ENCODE results near the gene SUN1.

DNA sequence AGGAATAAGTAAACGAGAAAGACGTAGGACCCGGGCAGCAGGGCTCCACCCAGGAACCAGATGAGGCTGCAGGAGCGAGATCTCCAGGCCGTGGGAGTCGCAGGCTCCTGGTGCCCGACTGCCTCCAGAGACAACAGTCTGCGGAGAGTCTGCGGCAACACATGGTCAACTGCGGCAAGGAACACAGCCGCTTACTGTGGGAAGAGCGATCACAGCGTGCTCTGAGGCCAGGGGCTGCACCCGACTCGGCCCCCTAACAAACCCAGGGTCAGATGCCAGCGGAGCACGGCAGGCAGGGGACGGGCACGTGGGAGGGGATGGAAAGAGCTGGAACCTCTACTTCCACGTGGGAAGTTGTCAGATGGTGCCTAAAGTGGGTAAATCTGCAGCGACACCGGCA lies 70.7 kb downstream of the SUN1 start:
- TF ChIP-seq, protein P1, sequence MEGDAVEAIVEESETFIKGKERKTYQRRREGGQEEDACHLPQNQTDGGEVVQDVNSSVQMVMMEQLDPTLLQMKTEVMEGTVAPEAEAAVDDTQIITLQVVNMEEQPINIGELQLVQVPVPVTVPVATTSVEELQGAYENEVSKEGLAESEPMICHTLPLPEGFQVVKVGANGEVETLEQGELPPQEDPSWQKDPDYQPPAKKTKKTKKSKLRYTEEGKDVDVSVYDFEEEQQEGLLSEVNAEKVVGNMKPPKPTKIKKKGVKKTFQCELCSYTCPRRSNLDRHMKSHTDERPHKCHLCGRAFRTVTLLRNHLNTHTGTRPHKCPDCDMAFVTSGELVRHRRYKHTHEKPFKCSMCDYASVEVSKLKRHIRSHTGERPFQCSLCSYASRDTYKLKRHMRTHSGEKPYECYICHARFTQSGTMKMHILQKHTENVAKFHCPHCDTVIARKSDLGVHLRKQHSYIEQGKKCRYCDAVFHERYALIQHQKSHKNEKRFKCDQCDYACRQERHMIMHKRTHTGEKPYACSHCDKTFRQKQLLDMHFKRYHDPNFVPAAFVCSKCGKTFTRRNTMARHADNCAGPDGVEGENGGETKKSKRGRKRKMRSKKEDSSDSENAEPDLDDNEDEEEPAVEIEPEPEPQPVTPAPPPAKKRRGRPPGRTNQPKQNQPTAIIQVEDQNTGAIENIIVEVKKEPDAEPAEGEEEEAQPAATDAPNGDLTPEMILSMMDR (IDR thresholded peaks at IDR 0.05), result no peak
- no peak for TF ChIP-seq POLR2A (IDR thresholded peaks at IDR 0.05)
- no peak for TF ChIP-seq POLR2AphosphoS5 (IDR thresholded peaks at IDR 0.05)
- no peak for TF ChIP-seq EP300 (IDR thresholded peaks at IDR 0.05)

All from suprapubic skin (tissue), 4 donors.